HG02623 (cell line): Measurements from ENCODE around the gene LZTS2.

Experiments
- ATAC-seq: cut with Tn5 transposase; IDR thresholded peaks from one replicate; pipeline ENCODE4 v1.9.1; 2021; ENCODE audit warnings: moderate library complexity; ENCODE audit not compliant: unreplicated experiment

Gene LZTS2

DNA sequence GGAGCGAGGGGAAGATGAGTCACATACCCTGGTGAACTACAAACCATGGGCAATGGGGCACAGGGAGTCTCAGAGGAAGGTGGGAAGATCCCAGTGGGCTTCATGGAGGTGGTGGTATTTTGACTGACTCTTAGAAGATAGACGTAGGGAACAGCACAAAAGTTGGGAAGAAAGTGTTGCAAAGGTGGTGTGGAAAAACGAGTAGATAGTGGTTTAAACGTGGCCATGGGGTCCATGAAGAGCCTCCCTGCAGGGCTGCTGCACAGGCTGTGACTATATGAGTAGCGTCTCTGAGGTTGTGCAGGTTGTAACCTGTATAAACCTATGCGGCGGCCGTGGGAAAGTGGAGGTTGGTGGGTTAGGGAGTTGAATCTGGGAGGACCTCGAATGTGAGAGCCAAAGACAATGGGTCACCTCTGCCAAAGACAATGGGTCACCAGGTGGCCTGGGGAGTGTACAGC, 13.8 kb downstream of the LZTS2 start:
- no peak for ATAC-seq

DNA sequence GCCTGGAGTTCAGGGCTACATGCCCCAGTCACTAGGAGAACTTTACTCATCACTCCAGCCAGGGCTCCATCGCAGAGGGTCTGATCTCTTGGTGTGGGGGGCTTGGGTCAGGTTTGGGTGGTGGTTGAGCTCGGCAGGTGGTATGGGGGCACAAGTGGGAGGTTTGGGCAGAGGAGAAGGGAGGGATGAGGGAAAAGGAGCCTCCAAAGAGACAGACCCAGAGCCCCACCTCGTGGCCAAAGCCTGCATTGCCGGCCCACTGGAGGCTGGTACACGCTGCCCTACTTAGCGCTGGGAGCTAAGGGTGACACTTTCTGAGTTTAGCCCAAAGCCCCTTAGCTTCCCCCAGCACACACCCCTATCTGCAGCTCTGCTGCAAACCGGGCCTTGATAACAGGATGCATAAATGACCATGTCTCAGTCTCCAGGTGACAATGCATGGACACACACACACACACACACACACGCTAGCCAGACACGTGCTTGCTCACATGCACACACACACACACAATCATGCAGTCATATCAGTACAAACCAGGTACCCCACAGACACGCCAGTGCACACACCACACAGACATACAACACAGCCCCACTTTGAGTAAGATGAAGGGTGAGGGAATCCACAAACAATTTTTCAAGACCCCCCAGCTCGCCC, 14.7 kb downstream of the LZTS2 start:
- no peak for ATAC-seq

DNA sequence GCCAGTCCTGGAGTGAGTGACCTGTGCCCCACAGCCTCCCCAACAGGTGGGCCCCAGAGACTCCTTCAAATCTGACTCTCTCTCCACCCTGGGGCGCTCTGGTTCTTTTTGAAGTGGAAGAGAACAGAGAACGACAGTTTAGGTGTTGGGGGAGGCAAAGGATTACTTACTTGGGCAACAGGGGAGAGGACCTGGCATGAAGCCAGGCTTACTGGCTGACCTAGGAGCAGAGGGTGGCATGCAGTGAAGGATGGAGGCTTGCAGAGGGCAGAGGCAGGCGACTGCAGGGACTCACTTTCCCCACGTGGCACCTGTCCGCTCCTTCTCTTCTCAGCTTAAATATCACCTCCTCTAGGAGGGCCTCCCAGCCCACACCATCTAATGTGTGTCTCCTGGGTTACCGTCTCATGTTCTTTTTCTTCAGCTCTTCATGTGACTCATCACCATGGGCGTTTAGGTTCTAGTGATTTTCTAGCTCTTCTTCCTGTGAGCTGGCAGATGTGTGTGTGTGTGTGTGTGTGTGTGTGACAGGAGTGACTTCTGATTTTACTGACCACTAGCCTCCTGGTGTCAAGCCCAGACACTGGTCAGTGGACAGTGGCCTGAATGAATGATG, 15.5 kb downstream of the LZTS2 start:
- no peak for ATAC-seq

DNA sequence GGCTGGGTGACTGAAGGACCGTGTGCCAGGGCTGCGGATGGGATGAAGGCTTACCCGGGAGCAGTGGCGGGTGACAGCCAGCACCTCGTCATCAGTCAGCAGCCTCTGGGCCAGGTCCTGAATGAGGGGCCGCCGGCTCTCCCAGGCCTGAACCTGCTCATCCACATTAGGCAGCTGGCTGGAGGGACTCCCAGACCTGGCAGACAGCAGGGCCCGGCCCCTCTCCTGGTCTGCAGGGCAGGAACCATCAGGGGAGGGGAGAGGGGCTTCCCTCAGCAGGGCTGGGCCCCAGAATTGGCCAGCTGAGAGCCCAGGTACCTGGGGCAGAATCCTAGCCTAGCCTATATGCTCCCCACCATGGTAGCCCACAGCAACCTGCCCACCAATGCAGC, 16.0 kb downstream of the LZTS2 start:
- ATAC-seq: no peak

DNA sequence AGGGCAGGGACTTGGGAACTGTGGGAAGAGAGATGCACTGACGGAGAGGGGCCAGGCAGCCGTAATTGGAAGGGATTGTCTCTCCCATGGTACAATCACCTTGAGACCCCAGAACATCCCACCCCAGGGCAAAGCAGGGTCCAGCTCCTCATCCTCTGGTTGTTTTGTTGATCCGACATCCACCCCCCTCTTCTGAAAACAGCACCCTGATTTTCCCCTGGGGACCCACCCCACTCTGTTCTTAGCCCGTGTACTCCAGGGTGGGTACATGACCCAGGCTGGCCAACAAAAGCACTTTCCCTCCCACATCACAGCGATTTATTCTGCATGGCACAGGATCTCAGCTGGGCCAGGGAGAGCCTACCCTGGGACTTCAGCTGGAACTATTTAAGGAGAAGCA, 17.2 kb downstream of the LZTS2 start:
- ATAC-seq: no peak

DNA sequence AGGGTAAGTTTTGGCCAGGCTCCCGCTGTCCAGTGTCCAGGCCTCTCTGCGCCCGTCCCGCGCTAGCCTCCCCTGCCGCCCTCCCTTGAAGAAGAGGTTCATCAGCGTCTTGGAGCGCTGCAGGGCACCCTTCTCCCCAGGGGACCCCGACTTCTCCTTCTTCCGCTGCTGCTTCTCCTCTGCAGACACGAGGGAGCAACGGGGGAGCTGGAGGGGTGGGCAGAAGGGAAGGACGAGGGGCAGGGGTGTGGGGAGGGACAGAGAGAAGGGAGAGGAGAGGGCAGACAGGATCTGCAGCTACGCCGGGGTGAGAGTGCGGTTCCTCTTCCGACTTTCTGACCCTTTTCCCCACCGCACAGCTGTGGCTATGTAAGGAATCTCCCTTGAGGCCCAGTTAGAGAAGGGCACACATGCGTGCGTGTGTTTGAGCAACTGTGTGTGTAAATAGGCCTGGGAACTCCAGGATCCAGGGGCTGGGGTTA, 18.6 kb downstream of the LZTS2 start:
- ATAC-seq: no peak

DNA sequence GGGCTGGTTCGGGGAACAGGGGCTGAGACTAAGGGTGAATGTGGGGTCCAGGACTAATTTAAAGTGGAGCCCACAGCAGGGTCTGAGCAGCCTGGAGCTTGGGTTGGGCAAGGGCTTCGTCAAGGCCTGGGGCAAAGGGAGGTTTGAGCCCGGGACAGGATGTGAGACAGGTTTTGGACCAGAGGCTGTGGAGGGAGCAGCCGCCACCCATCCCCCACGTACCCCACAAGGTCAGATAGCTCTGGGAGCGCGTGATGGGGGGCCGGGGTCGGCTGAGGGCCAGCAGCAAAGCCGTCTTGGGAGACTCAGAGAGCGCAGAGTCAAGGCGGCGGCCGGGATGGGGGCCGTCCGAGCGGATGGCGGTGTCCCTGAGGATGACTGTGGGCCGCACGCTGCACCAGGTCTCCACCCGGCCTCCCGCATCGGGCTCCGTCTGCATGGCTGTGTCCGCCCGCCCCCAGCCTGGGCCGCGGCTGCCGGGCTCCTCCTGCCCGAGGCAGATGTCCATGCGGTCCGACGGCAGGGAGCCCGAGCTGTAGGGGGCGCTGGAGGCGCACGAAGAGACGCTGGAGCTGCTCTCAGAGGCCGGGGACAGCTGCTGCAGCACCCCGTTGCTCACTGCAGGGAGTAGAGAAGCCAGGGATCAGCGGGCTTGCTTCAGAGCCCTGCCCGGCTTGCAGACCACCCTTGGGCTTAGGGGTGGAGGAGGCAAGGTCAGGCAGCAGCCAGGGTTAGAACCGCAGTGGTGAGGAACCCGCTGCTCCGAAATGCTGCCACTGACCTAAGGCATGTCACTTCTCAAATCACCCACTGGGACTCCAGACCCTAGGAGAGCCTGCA, 19.2 kb downstream of the LZTS2 start:
- ATAC-seq: no peak

DNA sequence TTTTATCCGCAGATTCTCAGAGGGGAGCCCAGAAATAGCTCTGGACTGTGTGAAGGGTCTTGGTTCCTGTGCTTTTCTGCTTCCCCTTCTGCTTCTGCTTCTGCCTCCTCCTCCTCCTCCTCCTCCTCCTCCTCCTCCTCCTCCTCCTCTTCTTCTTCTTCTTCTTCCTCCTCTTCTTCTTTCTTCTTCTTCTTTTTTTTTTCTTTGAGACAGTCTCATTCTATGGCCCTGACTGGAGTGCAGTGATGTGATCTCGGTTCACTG, 19.8 kb downstream of the LZTS2 start:
- no peak for ATAC-seq

DNA sequence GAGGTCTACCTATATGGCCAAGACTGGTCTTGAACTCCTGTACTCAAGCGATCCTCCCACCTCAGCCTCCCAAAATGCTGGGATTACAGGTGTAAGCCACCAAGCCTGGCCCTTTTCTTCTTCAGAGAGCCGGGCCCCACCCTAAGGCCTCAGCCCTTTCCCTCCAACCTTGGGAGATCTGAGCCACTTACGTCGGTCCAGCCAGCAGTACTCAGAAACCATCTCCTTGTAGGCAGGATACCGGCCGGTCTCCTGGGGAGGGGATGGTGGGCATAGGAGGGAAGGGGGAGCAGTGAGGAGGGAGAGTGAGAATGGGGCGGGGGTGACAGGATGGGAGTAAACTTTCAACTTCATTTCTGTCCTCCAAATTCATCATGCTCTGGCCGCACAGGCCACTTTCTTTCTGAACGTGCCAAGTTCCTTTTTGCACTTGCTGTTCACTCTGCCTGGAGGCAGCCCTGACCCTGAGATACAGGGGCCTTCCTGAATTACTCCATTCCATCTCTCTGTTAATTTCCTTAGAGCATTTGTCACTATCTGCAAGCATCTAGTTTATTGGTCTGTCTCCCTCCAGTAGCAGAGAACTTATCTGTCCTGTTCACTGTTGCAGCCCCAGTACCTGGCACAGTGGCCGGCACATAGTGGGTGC, 20.9 kb downstream of the LZTS2 start:
- ATAC-seq: no peak

DNA sequence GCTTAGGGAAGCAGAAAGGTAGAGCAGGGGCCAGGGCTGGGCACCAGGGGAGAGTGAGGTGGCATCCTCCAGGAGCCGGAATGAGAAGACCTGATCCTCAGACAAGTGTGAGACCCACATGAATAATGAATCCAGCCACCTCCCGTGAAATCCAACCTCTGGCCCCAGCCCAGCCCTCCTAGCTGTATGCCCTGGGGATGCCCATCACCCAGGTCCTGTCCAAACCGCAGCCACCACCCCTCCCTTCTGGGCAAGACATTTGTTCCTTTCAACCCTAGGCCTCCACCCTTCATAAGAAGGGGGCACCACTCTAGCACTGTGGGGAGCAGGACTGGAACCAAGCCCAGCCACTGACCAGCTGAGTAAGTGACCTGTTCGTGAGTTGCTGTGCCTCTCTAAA, 21.6 kb downstream of the LZTS2 start:
- no peak for ATAC-seq

DNA sequence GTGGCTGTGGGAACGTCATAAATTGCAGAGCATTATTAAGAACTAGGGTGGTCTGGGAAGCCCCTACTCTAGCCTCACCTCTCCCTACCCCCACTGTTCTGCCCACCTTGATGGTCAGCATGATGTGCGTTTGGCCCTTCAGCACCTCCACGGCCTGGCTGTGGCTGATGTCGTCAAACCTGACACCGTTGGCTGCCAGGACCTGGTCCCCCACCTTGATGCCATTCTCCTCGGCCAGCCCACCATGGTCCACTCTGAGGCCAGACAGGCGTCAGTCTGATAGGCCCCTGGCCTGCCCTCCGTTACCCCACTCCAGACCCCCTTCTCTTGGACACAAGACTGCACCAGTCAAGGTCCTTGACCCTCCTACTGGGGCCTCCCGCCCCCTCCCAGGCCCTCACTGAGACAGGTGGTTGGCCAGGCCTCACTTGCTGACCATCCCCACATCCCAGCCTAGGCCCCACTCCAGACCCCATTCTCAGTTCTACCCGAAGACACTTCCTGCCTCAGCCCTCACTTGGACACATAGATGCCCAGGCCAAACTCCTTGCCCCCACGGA, 22.2 kb downstream of the LZTS2 start:
- ATAC-seq: no peak

DNA sequence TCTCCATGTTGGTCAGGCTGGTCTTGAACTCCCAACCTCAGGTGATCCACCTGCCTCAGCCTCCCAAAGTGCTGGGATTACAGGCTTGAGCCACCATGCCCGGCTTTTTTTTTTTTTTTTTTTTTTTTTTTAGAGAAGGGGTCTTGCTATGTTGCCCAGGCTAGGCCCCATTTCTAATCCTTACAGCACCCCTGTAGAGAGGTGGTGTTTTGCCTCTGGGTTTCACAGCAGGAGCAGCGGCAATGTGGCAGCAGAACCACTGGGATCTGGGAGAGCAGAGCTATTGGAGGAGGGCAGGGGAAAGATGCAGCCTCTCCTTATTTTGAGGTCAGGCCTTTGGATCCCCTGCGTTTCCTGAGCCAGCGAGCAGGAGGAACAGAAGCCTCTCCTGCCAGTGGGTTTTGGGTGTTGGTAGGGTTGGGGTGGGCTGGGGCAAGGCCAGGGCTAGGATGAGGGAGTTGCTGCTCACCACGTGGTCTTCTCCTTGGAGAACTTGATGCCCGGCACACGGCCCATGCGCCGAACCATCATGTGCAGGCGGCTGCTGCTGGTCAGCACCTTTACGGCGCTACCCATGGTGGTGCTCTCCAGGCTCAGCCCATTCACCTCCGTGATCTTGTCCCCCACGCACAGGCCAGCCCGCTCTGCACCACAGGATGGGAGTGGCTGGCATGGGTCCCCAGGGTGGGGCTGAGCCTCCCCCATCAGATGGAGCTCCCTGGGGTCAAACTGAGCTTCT, 23.5 kb downstream of the LZTS2 start:
- ATAC-seq: no peak

DNA sequence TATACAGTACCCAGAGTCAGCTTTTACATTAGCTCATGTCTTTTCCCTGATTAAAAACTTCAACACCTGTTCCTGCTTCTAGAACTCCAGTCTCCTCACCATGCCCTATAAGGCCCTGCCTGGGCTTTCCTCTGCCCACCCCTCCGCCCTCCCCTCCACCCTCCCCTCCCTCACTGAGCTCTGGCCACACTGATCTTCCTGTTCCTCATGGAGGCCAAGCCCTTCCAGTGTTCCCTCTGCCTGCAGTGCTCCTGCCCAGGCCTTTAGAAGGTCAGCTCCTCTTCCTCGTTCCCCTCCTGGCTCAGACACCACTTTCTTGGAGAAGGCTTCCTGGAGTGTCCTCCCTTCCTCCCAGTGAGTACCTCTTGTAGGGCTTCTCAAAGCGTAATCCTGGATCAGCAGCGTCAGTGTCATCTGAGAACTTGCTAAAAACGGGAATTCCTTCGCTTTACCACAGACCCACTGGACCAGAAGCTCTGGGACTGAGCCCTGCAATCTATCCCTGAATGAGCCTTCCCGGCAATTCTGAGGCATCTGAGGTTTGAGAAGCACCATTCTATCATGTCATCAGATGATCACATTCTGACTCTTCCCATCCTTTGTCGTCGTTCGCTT, 27.6 kb downstream of the LZTS2 start:
- ATAC-seq: no peak

DNA sequence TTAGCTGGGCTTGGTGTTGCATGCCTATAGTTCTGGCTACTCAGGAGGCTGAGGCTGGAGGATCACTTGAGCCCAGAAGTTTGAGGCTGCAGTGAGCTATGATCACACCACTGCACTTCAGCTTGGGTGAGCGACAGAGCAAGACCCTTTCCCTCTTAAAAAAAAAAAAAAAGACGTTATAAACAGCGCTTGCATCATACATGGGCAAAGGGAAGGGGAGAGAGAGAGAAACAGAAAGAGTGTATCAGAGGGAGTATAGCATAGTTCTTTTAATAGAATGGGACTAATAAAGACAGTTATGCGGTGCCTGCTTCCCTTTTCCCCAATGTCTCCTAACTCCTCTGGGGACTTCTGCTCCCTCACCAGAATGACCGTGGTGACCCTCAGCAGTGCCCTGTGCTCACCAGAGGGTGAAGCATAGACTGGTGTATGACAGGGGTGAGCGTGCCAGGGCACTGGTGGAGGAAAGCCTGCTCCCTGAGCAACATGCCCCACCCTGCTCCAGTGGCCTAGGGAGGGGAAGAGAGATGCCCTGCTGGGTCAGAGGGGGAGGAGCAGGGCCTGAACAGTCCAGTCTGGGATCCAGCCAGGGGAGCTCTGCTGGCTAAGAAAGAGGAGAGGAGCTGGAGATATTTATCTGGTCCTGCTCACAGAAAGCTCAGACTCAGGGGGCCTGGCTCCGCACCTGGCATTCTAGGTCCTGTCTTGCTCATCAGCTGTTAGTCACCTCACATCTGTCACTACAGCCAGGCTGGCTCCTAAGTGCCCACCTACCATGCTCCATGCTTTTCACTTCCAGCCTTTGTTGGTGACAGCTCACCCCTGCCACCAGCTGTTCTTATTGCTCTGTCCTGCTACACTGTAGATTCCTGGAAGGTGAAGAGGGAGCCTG, 29.1 kb downstream of the LZTS2 start:
- no peak for ATAC-seq

DNA sequence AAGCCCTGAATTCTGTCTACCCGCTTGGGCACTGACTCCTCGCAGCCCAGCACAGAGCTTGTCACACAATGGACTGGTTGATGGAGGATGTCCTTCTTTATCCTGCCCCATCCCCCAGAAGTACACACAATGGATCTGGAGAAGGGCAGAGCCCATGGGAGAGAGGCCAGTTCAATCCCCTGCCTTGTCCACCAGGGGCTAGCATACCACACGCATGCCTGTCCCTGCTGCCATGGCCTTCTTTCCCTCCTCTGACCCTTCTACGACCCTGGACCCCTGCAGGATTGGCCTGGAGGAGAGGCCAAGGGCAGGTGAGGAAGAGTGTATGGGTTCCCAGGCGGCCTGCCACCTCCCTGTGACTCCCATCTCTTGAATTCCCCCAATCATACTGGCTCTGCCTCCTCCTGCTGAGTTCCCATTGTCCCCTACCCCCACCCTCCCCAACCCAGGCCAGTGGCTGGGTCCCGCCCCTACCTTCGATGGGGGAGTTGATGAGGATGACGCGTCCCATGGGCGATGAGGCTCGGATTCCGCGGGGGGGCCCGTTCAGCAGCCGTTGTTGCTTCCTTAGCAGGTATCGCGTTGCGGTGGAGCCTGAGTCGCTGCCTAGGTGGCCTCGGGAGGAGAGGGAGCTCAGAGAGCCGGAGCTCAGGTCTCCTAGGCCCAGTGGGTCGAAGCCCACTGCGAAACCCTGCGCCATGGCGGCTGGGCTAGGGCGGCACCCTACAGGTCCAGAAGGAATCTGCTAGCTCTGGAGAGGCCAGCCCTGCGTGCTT, 30.1 kb downstream of the LZTS2 start:
- ATAC-seq: no peak

DNA sequence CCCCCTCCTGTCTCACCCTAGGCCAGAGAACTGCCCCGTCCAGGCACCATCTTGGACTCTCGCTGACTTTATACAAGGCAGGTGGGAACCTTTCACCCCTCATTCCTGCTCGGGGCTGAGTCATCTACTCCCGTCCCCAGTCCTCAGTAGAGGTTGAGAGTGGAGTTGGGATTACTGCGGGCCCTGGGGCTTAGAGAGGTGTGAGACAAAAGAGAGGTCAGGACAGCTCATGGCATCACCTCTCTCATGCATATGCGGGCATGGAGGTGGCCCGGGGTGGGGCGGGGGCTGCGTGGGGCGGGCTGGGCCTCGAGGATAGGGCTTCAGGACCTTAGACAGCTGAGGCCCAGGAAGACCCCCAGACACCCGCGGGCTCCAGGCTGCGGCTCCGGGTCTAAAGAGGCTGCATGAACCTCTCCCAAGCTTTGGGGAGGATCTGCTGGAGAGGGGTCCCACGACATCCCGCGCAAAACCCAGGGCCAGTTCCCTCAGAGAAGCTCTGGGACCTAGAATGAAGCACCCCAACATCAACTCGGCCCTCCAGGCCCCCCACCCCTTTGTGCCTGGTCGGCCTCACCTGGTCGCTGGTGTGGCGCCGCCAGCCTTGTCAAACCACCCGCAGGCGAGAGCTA, 31.0 kb downstream of the LZTS2 start:
- ATAC-seq: no peak

DNA sequence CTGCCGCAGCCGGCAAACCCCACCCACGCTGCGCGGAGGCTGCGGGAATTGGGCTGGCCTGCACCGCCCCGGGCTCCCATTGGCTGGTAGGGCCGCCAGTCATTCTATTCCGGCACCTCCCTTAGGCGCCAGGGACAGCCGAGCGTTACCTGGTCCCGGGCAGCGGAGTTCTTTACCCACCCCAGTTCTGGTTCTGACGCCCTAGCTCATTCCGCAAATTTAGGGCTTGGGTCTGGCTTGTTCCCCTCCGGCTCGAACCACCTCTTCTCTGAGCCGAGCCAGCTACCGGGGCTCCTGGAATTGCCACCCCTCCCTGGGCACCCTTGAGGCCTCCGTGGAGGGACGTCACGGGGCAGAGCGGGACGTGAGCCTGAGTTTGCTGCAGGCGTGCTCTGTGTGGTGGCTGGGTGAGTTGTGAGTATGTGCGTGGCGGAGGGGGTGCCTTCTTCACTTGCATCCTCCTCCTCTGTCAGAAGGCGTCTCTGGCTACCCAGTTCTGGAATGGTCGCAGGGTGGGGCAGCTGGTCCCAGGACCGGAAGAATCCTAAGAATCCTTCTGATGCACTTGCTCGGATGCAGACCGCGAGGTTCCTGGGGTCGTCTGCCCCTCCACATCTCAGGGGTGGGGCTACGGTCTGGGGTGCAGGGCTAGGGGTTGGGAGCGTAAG, 31.7 kb downstream of the LZTS2 start, which contains the start of the genes PDZD7 and SFXN3:
PDZD7 (minus strand) TSS at position 2 of the 668 bp plus-strand sequence. CDS start 910 bp downstream, outside the sequence.
SFXN3 (plus strand) TSS at position 107 of the 668 bp plus-strand sequence. CDS start 3,461 bp downstream, outside the sequence.
- ATAC-seq: peak; percentile 94
